Activated CD8-positive, alpha-beta memory T cell treated with anti-CD3 and anti-CD28 coated beads, Interleukin-2, amount 50 U/mL, for 48 hours (primary cell): Measurements from ENCODE around the gene GNG7.
"Not testable (repeated sequence)": the region's sequence is repeated elsewhere in the genome, so short reads cannot be mapped to it uniquely, and the experiment has no call there.

Experiments used
- DNase-seq: peaks from one replicate; pipeline ENCODE4 v3.0.0-alpha.2; 2020

GNG7 gene

GRCh38 chr19:2477732-2478191 is 224.7 kb downstream of the GNG7 start:
- peak; percentile 72 for DNase-seq

GRCh38 chr19:2477141-2477710 is 225.3 kb downstream of the GNG7 start:
- DNase-seq: peak; percentile 72

GRCh38 chr19:2476451-2477140 is 225.9 kb downstream of the GNG7 start:
- peak; percentile 87 for DNase-seq

- DNase-seq: peak; percentile 98
Observed at GRCh38 chr19:2475702-2476450, 226.6 kb downstream of the GNG7 start, which contains the start of gene GADD45B. TSS of gene GADD45B (plus strand) at chr19:2476127. CDS start at chr19:2476359, 232 bp downstream.

GRCh38 chr19:2475018-2475701 is 227.3 kb downstream of the GNG7 start:
- DNase-seq: peak; percentile 84

GRCh38 chr19:2474232-2475017 is 228.1 kb downstream of the GNG7 start:
- peak; percentile 97 for DNase-seq

- not testable (repeated sequence) for DNase-seq
Observed at GRCh38 chr19:2469915-2470200, 232.6 kb downstream of the GNG7 start.

- peak; percentile 71 for DNase-seq
Observed at GRCh38 chr19:2469102-2469914, 233.2 kb downstream of the GNG7 start.

- DNase-seq: no peak
Observed at GRCh38 chr19:2468596-2468995, 233.9 kb downstream of the GNG7 start.

GRCh38 chr19:2464389-2464788 is 238.1 kb downstream of the GNG7 start:
- no peak for DNase-seq

- DNase-seq: not testable (repeated sequence)
Observed at GRCh38 chr19:2463694-2464093, 238.8 kb downstream of the GNG7 start.

- no peak for DNase-seq
Observed at GRCh38 chr19:2462635-2463421, 239.7 kb downstream of the GNG7 start.

GRCh38 chr19:2461751-2462634 is 240.5 kb downstream of the GNG7 start:
- DNase-seq: peak; percentile 86
